Testis (tissue), 2 donors: ENCODE results near the gene GJA9.

Source experiments
- CTCF ChIP-seq, 3 experiments: fragments of 450-650 bp in 2 of 3; fragments of 200-600 bp in 1 of 3; sonication (generic) in 1 of 3; IDR thresholded peaks; one replicate each; pipeline ENCODE4 v1.5.1; 2016 to 2019; ENCODE audit warnings: antibody characterized with exemption in 3 of 3, mild to moderate bottlenecking in 2 of 3, moderate library complexity in 1 of 3
- POLR2A ChIP-seq: fragments of 450-650 bp; IDR thresholded peaks from one replicate; pipeline ENCODE4 v1.6.1; 2017; ENCODE audit warnings: antibody characterized with exemption, mild to moderate bottlenecking, moderate library complexity

GRCh38 chr1:38899560-38899959 lies 18.2 kb upstream of the GJA9 start:
- no peak for TF ChIP-seq CTCF (IDR thresholded peaks at IDR 0.05)
- TF ChIP-seq POLR2A: no peak
